ENCODE results near the gene FLOT1.
"Not testable (repeated sequence)": the region's sequence is repeated elsewhere in the genome, so short reads cannot be mapped to it uniquely, and the experiment has no call there.

FLOT1 gene

GRCh38 chr6:30744054-30744805 lies 1.7 kb upstream of the FLOT1 start, which contains the start of gene IER3:
TSS of gene IER3 (minus strand) at chr6:30744547. CDS start at chr6:30744518, 29 bp downstream.
- DNase-seq, result peak; percentile 75

DNA sequence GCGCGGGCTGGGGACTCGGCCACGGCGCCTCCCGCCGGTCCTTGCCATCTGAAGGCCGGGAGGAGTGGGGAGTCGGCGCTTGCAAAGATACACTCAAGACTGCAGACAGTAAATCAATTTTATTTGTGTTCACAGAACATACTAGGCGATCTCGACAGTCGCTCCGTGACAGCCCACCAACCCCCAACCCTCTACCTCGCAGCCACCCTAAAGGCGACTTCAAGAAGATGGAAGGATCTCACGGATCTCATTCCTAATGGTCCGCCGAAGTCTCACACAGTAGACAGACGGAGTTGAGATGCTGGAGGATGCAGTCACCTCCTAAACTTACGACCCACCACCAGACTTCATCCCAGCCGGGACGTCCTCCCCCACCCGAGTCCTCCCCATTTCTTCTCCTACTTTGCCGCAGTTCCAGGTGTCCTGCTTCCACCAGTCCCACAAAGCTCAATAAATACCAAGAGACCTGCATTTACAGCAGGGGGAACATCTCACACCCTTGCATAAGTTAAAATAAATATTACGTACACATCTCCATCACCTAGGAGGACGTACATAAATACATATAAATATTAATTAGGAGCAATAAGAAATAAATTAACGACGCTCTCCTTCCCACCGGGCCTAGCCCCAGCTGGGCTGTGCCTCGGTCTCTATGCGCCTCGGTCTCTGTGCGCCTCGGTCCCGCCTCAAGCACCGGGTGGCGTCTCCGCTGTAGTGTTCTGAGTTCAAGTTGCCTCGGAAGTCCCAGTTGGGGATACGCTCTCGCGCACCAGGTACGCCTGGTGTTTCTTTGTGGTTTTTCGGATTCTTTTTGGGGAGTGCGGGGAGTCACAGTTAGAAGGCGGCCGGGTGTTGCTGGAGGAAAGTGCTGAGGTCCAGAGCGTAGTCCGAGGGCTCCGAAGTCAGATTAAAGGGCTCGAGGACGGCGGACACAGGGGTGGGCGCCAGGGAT lies 889 bp upstream of the FLOT1 start:
- peak; percentile 58 for DNase-seq

DNA sequence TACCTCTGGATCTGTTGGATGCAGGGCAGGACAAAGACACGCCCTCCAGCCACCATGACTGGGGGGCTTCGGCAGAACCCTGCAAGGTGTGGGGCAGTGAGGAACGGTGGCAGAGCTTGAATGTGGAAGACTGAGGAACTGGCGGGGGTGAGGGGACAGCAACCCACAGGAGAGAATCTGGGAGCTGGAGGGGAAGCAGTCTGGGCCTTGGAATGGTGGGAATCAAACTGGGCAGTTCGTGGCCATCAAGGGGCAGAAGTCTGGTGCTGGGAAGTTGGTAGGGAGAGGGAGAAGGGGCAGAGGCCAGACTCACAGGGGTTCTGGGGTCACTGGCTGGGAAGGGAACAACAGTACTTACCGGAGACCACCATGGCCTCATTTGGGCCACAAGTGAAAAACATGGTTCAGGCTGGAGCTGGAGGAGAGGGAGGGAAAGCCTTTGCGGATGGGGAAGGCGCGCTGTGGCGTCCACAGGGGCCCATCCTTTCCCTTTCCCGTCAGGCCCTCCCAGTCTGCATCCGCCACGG lies 635 bp downstream of the FLOT1 start:
- DNase-seq, result no peak

- no peak for DNase-seq
Observed at GRCh38 chr6:30741063-30741779, 1.3 kb downstream of the FLOT1 start.

DNA sequence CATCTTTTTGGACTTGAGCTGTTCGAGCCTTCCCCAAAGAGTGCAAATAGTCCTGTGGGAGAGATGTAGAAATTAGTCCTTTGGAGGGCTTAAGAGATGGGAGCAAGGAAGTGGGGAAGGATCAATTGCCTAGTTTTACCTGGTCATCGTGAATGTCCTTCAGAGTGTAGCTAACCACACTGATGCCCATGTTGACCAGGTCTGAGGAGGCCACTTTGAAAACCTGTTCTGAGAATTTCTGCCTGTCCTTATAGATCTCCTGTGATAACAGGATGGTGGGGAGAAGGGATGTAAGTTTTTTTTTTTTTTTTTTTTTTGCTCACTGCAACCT lies 2.0 kb downstream of the FLOT1 start:
- no peak for DNase-seq

- DNase-seq, result no peak
Observed at GRCh38 chr6:30738532-30738931, 4.0 kb downstream of the FLOT1 start.

DNA sequence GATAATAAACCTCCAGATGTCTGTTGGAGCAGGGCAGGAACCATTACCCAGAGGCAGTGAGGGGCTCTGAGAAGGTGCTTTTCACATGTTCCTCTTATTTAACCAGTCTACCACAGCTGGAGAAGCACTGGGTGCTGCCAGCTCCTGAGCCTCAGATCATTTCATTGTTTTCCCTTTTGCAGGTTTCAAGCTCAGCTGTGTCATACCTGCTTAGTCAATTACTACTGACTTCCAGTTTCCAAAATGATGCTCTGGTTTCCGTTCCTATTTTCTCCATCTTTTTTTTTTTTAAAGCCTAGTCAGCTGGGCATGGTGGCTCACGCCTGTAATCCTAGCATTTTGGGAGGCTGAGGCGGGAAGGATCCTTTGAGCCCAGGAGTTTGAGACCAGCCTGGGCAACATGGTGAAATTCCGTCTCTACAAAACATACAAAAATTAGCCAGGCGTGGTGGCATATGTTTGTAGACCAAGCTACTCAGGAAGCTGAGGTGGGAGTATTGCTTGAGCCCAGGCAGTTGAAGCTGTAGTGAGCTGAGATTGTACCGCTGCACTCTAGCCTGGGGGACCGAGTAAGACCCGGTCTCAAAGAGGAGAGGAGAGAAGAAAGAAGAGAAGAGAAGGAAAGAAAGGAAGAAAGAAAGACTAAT lies 6.7 kb downstream of the FLOT1 start:
- DNase-seq, result no peak

DNA sequence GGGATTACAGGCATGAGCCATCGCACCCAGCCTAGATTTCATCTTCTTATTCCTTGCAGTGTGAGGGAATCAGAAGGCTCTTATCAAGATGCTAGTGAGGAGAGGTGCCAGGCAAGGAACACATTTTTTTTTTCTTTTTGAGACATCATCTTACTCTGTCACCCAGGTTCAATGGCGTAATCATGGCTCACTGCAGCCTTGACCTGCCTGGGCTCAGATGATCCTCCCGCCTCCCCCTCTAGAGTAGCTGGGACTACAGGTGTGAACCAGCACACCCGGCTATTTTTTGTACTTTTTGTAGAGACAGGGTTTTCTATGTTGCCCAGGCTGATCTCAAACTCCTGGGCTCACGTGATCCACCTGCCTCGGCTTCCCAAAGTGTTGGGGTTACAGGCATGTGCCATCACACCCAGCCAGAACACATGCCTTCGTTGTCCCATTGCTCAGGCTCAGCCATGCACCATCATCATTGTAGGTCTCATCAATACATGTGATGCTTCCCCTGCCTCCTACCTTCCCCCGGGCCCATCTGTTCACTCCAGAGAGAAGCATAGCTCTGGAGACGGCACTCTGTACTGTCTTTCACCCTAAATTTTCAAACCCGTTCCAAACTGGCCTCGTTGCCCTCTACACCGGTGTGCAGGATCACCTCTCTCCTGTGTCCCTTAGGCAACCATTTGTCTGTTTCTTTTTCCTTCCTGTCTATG lies 10.1 kb downstream of the FLOT1 start:
- DNase-seq, result no peak

GRCh38 chr6:30730601-30731435 lies 11.7 kb downstream of the FLOT1 start:
- peak; percentile 93 for DNase-seq

DNA sequence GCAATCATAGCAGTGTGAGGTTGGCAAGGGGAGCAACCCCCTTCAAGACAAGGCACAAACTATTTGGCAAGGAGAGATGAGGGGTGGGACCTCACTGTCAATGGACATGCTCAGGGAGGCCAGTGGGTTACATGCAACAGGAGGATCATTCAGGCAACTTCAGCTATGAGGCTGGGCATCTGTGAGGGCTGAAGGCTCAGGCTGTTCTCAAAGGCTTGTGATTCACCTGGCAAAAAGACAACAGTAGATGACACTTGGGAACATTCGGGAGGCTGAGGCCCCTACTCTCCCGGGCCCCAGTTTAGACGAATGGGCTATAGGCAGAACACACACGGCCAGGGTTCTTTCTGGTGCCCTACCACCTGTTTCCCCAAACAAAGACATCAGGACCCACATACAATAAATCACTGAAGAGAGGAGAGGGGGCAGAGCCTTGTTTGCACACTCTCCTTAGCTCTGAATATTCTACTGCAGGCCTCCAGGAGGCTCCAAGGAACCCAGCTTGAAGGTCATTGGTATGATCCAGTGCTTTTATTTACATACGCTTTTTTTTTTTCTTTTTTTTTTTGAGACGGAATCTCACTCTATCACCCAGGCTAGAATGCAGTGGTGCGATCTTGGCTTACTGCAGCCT lies 14.4 kb downstream of the FLOT1 start:
- no peak for DNase-seq

GRCh38 chr6:30726506-30727413 lies 15.7 kb downstream of the FLOT1 start:
- no peak for DNase-seq

GRCh38 chr6:30725713-30726505 lies 16.6 kb downstream of the FLOT1 start:
- no peak for DNase-seq

DNA sequence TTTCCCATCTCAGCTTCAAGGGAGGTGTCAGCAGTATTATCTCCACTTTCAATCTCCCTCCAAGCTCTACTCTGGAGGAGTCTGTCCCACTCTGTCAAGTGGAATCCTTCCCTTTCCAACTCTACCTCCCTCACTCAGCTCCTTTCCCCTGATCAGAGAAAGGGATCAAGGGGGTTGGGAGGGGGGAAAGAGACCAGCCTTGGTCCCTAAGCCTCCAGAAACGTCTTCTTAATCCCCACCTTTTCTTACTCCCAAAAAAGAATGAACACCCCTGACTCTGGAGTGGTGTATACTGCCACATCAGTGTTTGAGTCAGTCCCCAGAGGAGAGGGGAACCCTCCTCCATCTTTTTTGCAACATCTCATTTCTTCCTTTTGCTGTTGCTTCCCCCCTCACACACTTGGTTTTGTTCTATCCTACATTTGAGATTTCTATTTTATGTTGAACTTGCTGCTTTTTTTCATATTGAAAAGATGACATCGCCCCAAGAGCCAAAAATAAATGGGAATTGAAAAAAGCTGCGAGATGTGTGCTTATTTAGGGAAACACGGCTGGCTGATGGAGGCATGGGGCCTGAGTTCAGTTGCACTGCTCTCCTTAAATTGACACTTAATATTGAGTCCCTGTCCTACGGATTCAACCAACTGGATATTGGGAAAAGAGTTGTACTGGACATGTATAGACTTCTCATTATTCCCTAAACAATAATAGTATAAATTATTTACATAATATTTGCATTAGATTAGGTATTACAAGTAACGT lies 17.4 kb downstream of the FLOT1 start:
- DNase-seq, result no peak

DNA sequence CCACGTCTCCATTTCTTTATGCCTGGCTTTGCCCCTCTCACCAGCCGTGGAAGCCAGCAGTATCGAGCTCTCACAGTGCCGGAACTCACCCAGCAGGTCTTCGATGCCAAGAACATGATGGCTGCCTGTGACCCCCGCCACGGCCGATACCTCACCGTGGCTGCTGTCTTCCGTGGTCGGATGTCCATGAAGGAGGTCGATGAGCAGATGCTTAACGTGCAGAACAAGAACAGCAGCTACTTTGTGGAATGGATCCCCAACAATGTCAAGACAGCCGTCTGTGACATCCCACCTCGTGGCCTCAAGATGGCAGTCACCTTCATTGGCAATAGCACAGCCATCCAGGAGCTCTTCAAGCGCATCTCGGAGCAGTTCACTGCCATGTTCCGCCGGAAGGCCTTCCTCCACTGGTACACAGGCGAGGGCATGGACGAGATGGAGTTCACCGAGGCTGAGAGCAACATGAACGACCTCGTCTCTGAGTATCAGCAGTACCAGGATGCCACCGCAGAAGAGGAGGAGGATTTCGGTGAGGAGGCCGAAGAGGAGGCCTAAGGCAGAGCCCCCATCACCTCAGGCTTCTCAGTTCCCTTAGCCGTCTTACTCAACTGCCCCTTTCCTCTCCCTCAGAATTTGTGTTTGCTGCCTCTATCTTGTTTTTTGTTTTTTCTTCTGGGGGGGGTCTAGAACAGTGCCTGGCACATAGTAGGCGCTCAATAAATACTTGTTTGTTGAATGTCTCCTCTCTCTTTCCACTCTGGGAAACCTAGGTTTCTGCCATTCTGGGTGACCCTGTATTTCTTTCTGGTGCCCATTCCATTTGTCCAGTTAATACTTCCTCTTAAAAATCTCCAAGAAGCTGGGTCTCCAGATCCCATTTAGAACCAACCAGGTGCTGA lies 18.4 kb downstream of the FLOT1 start:
- not testable (repeated sequence) for DNase-seq

GRCh38 chr6:30723159-30723842 lies 19.2 kb downstream of the FLOT1 start:
- not testable (repeated sequence) for DNase-seq

All from CD4-positive, alpha-beta T cell treated with Interleukin-17A for 4 hours (primary cell).